Breast epithelium (tissue), 4 donors: ENCODE data around the gene IL6. TPM values are rescaled to one million over a fixed set of nuclear protein-coding genes. Genes with fewer than 3 reads are reported as not detected.
"Not testable (repeated sequence)": the region's sequence is repeated elsewhere in the genome, so short reads cannot be mapped to it uniquely, and the experiment has no call there.

ENCODE experiments used
- DNase-seq, 2 donors: peaks; one replicate each; pipeline ENCODE4 v3.0.0-alpha.2; 2019; ENCODE audit warnings: low spot score in 2 of 2
- H3K27ac ChIP-seq, 2 donors: fragments of 200-600 bp; sonication (generic) in 1 of 2; one replicate each; pipeline ENCODE4 v1.5.1; 2016 to 2019; ENCODE audit warnings: mild to moderate bottlenecking in 1 of 2
- H3K27me3 ChIP-seq, 2 donors: fragments of 200-600 bp; sonication (generic) in 1 of 2; one replicate each; pipeline versions ENCODE4 v1.5.1 to v1.6.0; 2017 to 2019; ENCODE audit warnings: control low read depth in 1 of 2, mild to moderate bottlenecking in 1 of 2
- H3K36me3 ChIP-seq: fragments of 200-600 bp; one replicate; pipeline ENCODE4 v1.5.1; 2019
- H3K4me1 ChIP-seq, 2 donors: fragments of 200-600 bp; sonication (generic); one replicate each; pipeline ENCODE4 v1.5.1; 2016 to 2019; ENCODE audit warnings: control low read depth in 1 of 2
- H3K4me3 ChIP-seq, 3 donors: fragments of 200-600 bp; sonication (generic); 1 replicate in 2 of 3; 2 replicates in 1 of 3; pipeline ENCODE4 v1.5.1; 2016 to 2019; ENCODE audit warnings: mild to moderate bottlenecking in 3 of 3, moderate library complexity in 2 of 3
- H3K9me3 ChIP-seq, 2 donors: fragments of 200-600 bp; sonication (generic) in 1 of 2; one replicate each; pipeline ENCODE4 v1.5.1; 2016 to 2019; ENCODE audit warnings: control low read depth in 1 of 2
- CTCF ChIP-seq, 3 donors: fragments of 450-650 bp; IDR thresholded peaks; one replicate each; pipeline ENCODE4 v1.5.1; 2016 to 2017; ENCODE audit warnings: antibody characterized with exemption in 3 of 3, mild to moderate bottlenecking in 3 of 3, moderate library complexity in 3 of 3
- POLR2A ChIP-seq: fragments of 450-650 bp; IDR thresholded peaks from one replicate; pipeline ENCODE4 v1.6.1; 2016; ENCODE audit warnings: antibody characterized with exemption, mild to moderate bottlenecking, moderate library complexity
- POLR2AphosphoS5 ChIP-seq, 3 donors: sonication (generic); formaldehyde crosslinking; IDR thresholded peaks; one replicate each; pipeline ENCODE4 v1.6.1; 2017; ENCODE audit warnings: antibody characterized with exemption in 3 of 3
- intact Hi-C: fragments of 100-400 bp; cut with DNase I; formaldehyde crosslinking; loops from one replicate; pipeline ENCODE4 v1.15.1; 2023; ENCODE audit warnings: low total_unique reads
- total RNA-seq, 3 donors: library from RNA; depleted of rRNA; stranded (reverse); fragments of >200 nt; gene quantifications; one replicate each; pipeline ENCODE4 v1.1.0, GENCODE V29; 2016

Gene IL6
- total RNA-seq, 3 donors from 2014 or later, result 3.8 to 55.3 (median 11.8) TPM

- no peaks in the 10 kb centered on the region for H3K9me3 ChIP-seq
- DNase-seq, result no peak
- no peak overlapping the region for H3K27ac ChIP-seq
- no peak overlapping the region for H3K4me3 ChIP-seq
- intact Hi-C loops, result loop anchor here (5.0 kb wide), 1 partner anchor 209 kb away; no protein-coding TSS in a partner anchor
- no peak for TF ChIP-seq POLR2AphosphoS5 (IDR thresholded peaks at IDR 0.05)
- no peak for TF ChIP-seq POLR2A
- TF ChIP-seq CTCF (IDR thresholded peaks at IDR 0.05), result no peak
- no peaks in the 10 kb centered on the region for H3K27me3 ChIP-seq
- no peaks in the 10 kb centered on the region for H3K4me1 ChIP-seq
- no peaks in the 10 kb centered on the region for H3K36me3 ChIP-seq
Observed at GRCh38 chr7:22771194-22771871, 44.3 kb downstream of the IL6 start.

- no peaks in the 10 kb centered on the region for H3K36me3 ChIP-seq
- H3K27me3 ChIP-seq, result no peaks in the 10 kb centered on the region
- TF ChIP-seq POLR2A (no peak), POLR2AphosphoS5 (IDR thresholded peaks at IDR 0.05) (no peak), CTCF (IDR thresholded peaks at IDR 0.05) (no peak)
- intact Hi-C loops, result loop anchor here (5.0 kb wide), 1 partner anchor 210 kb away; no protein-coding TSS in a partner anchor
- no peaks in the 10 kb centered on the region for H3K4me1 ChIP-seq
- no peak overlapping the region for H3K27ac ChIP-seq
- no peak for DNase-seq
- H3K9me3 ChIP-seq, result no peaks in the 10 kb centered on the region
- H3K4me3 ChIP-seq, result no peak overlapping the region
Observed at GRCh38 chr7:22771872-22772228, 44.9 kb downstream of the IL6 start.

- no peaks in the 10 kb centered on the region for H3K4me1 ChIP-seq
- no peak for TF ChIP-seq POLR2AphosphoS5 (IDR thresholded peaks at IDR 0.05)
- no peak for TF ChIP-seq CTCF (IDR thresholded peaks at IDR 0.05)
- TF ChIP-seq POLR2A, result no peak
- no peaks in the 10 kb centered on the region for H3K27me3 ChIP-seq
- no peaks in the 10 kb centered on the region for H3K36me3 ChIP-seq
- DNase-seq, result no peak
- no peak overlapping the region for H3K27ac ChIP-seq
- intact Hi-C loops, result loop anchor here (5.0 kb wide), 1 partner anchor 211 kb away; no protein-coding TSS in a partner anchor
- no peak overlapping the region for H3K4me3 ChIP-seq
- no peaks in the 10 kb centered on the region for H3K9me3 ChIP-seq
Observed at GRCh38 chr7:22772885-22773284, 45.9 kb downstream of the IL6 start.

GRCh38 chr7:22776964-22777363, 50.0 kb downstream of the IL6 start:
- H3K27ac ChIP-seq, result no peak overlapping the region
- H3K4me3 ChIP-seq, result no peak overlapping the region
- no peaks in the 10 kb centered on the region for H3K9me3 ChIP-seq
- no peak for DNase-seq
- H3K36me3 ChIP-seq, result no peaks in the 10 kb centered on the region
- no peaks in the 10 kb centered on the region for H3K4me1 ChIP-seq
- H3K27me3 ChIP-seq, result no peaks in the 10 kb centered on the region
- intact Hi-C loops, result no loop called here
- TF ChIP-seq POLR2A (no peak), CTCF (IDR thresholded peaks at IDR 0.05) (no peak), POLR2AphosphoS5 (IDR thresholded peaks at IDR 0.05) (no peak)

- peak overlapping the region in 1 of 2 donors; percentile 48 for H3K27ac ChIP-seq
- not testable (repeated sequence) for DNase-seq
Observed at GRCh38 chr7:22779730-22780323, 52.8 kb downstream of the IL6 start.

More at GRCh38 chr7:22779730-22780323, 52.8 kb downstream of the IL6 start:
- H3K9me3 ChIP-seq, H3K36me3 ChIP-seq, intact Hi-C loops, H3K4me1 ChIP-seq, H3K27me3 ChIP-seq, H3K4me3 ChIP-seq: not testable (repeated sequence)
